K562 (cell line): ENCODE data around the gene NME8. TPM values are rescaled to one million over a fixed set of nuclear protein-coding genes. Genes with fewer than 3 reads are reported as not detected.

Source experiments
- ATAC-seq: fragments of 200-7000 bp; cut with Tn5 transposase; 3 replicates; pipeline ENCODE4 v1.9.1; 2020; ENCODE audit warnings: moderate library complexity
- BruUV-seq: library from RNA; stranded (reverse); fragments of 400-500 nt; replicated peaks from 2 replicates; lab custom pipeline; 2021; lab: Mats Ljungman, UMichigan
- CTCF ChIA-PET: fragments of 300-600 bp; formaldehyde crosslinking; extraction: SDS; loops from one replicate; lab custom pipeline; 2021; ENCODE audit warnings: low intra/inter-chr PET ratio; lab: Yijun Ruan, JAX
- POLR2A ChIA-PET: fragments of 300-600, 350-650 bp; sonication (Branson Sonifier 250); formaldehyde crosslinking; extraction: SDS; loops from one replicate; lab custom pipeline; 2021; ENCODE audit warnings: antibody characterized with exemption, inconsistent platforms; lab: Yijun Ruan, JAX
- DNase-seq, 4 experiments: peaks; one replicate each; pipeline versions ENCODE4 v3.0.0 to v3.0.0-alpha.2; 2011 to 2018; ENCODE audit warnings: low spot score in 3 of 4, mixed read lengths in 3 of 4; ENCODE audit errors: extremely low read depth in 1 of 4
- FAIRE-seq: peaks from 2 replicates; lab custom pipeline; 2011; peaks lifted over from hg19 to GRCh38; lab: Jason Lieb, UNC
- H2AFZ ChIP-seq: 2 replicates; pipeline ENCODE4 v1.6.0; 2011; ENCODE audit warnings: low read depth, low read length, control low read depth, inconsistent platforms
- H3K27ac ChIP-seq: fragments of 200-600 bp; 3 replicates; pipeline ENCODE4 v1.8.0; 2011; ENCODE audit warnings: low read depth, mild to moderate bottlenecking, control low read depth, inconsistent platforms, low read length, moderate library complexity, mixed read lengths; ENCODE audit errors: extremely low read depth
- H3K27me3 ChIP-seq, 2 experiments: fragments of 300-600 bp in 1 of 2; 2 replicates in 1 of 2; 3 replicates in 1 of 2; pipeline versions ENCODE4 v1.6.0 to v1.8.0; 2011; ENCODE audit warnings: inconsistent platforms in 2 of 2, low read length in 2 of 2, mild to moderate bottlenecking in 1 of 2, mixed read lengths in 1 of 2, moderate library complexity in 1 of 2; ENCODE audit not compliant: control insufficient read depth in 2 of 2, insufficient read depth in 2 of 2
- H3K36me3 ChIP-seq: fragments of 300-600 bp; 3 replicates; pipeline ENCODE4 v1.8.0; 2011; ENCODE audit warnings: mild to moderate bottlenecking, low read length, inconsistent platforms; ENCODE audit not compliant: control insufficient read depth, insufficient read depth
- H3K4me1 ChIP-seq, 2 experiments: fragments of 200-600 bp in 1 of 2; replicated peaks in 1 of 2; 2 replicates in 1 of 2; 3 replicates in 1 of 2; pipeline versions ENCODE4 v1.5.1 to v1.8.0; 2011; ENCODE audit warnings: inconsistent platforms in 2 of 2, low read length in 2 of 2, mild to moderate bottlenecking in 1 of 2, mixed read lengths in 1 of 2, moderate library complexity in 1 of 2; ENCODE audit not compliant: control insufficient read depth in 2 of 2, insufficient read depth in 2 of 2
- H3K4me2 ChIP-seq: 2 replicates; pipeline ENCODE4 v1.6.1; 2011; ENCODE audit warnings: low read length, control low read depth, inconsistent platforms, mixed read lengths; ENCODE audit not compliant: insufficient read depth
- H3K4me3 ChIP-seq: fragments of 200-600 bp; sonication (generic), shearing (Covaris generic); 2 replicates; pipeline ENCODE4 v1.5.1; 2016; ENCODE audit warnings: control low read depth, inconsistent platforms
- H3K79me2 ChIP-seq: fragments of 200-600 bp; 3 replicates; pipeline ENCODE4 v1.8.0; 2011; ENCODE audit warnings: low read length, inconsistent platforms; ENCODE audit not compliant: control insufficient read depth, insufficient read depth
- H3K9ac ChIP-seq, 2 experiments: 2 replicates each; pipeline versions ENCODE4 v1.6.0 to v1.6.1; 2011; ENCODE audit warnings: low read depth in 2 of 2, low read length in 2 of 2, control low read depth in 1 of 2, inconsistent platforms in 1 of 2, mild to moderate bottlenecking in 1 of 2, mixed read lengths in 1 of 2; ENCODE audit not compliant: insufficient read depth in 1 of 2
- H3K9me1 ChIP-seq: one replicate; pipeline ENCODE4 v1.6.0; 2011; ENCODE audit warnings: inconsistent platforms, mild to moderate bottlenecking, low read length, moderate library complexity; ENCODE audit not compliant: control insufficient read depth, insufficient read depth
- H3K9me3 ChIP-seq: replicated peaks from 2 replicates; pipeline ENCODE4 v1.5.1; 2011; ENCODE audit warnings: low read depth, low read length, inconsistent platforms; ENCODE audit not compliant: control insufficient read depth, insufficient read depth
- H4K20me1 ChIP-seq: replicated peaks from 2 replicates; pipeline ENCODE4 v1.6.1; 2011; ENCODE audit warnings: low read length, inconsistent platforms, mixed read lengths; ENCODE audit not compliant: control insufficient read depth, insufficient read depth
- EP300 ChIP-seq: IDR thresholded peaks from 2 replicates; pipeline ENCODE4 v1.6.1; 2012; ENCODE audit warnings: low read length, improper control_type of control experiment
- KAT7 ChIP-seq: sonication (generic); formaldehyde crosslinking; IDR thresholded peaks from 2 replicates; pipeline ENCODE4 v1.8.0; 2022; ENCODE audit warnings: missing genetic modification reagents, mild to moderate bottlenecking, borderline replicate concordance
- RBM17 ChIP-seq: fragments of 200-400 bp; formaldehyde crosslinking; IDR thresholded peaks from 2 replicates; pipeline ENCODE4 v1.6.1; 2017; ENCODE audit warnings: low read depth, mild to moderate bottlenecking, low read length, borderline replicate concordance
- SMARCE1 ChIP-seq: fragments of 450-650 bp; IDR thresholded peaks from 2 replicates; pipeline ENCODE4 v1.7.1; 2016; ENCODE audit warnings: mild to moderate bottlenecking
- TAF15 ChIP-seq: fragments of 200-400 bp; formaldehyde crosslinking; IDR thresholded peaks from 2 replicates; pipeline ENCODE4 v1.6.1; 2017; ENCODE audit warnings: mild to moderate bottlenecking, low read depth, low read length, moderate library complexity
- TCF3 ChIP-seq: sonication (generic); formaldehyde crosslinking; IDR thresholded peaks from 2 replicates; pipeline ENCODE4 v1.4.0; 2020; ENCODE audit warnings: mild to moderate bottlenecking, missing genetic modification reagents
- TCFL5 ChIP-seq: fragments of 250-450 bp; sonication (Bioruptor Pico); conservative IDR thresholded peaks from 2 replicates; pipeline ENCODE4 v1.6.1; 2021; ENCODE audit warnings: mild to moderate bottlenecking, moderate library complexity, matching md5 sums
- ZFP36 ChIP-seq: fragments of 150-350 bp; IDR thresholded peaks from 2 replicates; pipeline ENCODE4 v1.6.1; 2018; ENCODE audit warnings: low read length, low read depth; ENCODE audit not compliant: partially characterized antibody
- WGBS: fragments of 100-300 bp; shearing (Covaris generic); methylation state at CpG from one replicate; pipeline ENCODE4 v1.1.6; 2016; ENCODE audit warnings: low coverage, mixed read lengths; ENCODE audit not compliant: insufficient coverage; ENCODE audit errors: missing lambda C conversion rate; 5-methylcytosine and 5-hydroxymethylcytosine counted together
- in situ Hi-C: fragments of 300-500 bp; cut with MboI; formaldehyde crosslinking; loops from 4 replicates; pipeline ENCODE4 v1.15.0; 2018; ENCODE audit warnings: inconsistent platforms, mixed read lengths
- intact Hi-C: fragments of 100-400 bp; cut with micrococcal nuclease; formaldehyde crosslinking; loops from 2 replicates; pipeline ENCODE4 v1.14.2; 2022
- polyA plus RNA-seq, 8 experiments: library from polyadenylated mRNA; depleted of rRNA in 4 of 8; stranded (reverse) in 5 of 8; unstranded in 3 of 8; fragments of >200 nt; fragmentation: Nextera tagmentation in 2 of 8; fragmentation: Illumina TruSeq in 1 of 8; extraction: Ambion mirVana in 2 of 8; extraction: Trizol in 1 of 8; gene quantifications; 2 replicates each; pipeline versions ENCODE4 v1.2.1 to v1.2.3, GENCODE V29; 2011 to 2014; ENCODE audit warnings: inconsistent platforms in 1 of 8, missing spikeins in 1 of 8
- total RNA-seq, 7 experiments: library from RNA; depleted of rRNA in 6 of 7; stranded (reverse); fragments of >200 nt in 6 of 7; fragmentation: Illumina TruSeq in 2 of 7; extraction: Trizol in 2 of 7; gene quantifications; 2 replicates each; pipeline versions ENCODE4 v1.2.1 to v1.2.3, GENCODE V29; 2011 to 2021; ENCODE audit warnings: low replicate concordance in 1 of 7
- TF ChIP-seq, protein P1 (sequence below): fragments of 450-650 bp; IDR thresholded peaks from 2 replicates; pipeline ENCODE4 v1.6.1; 2016; ENCODE audit warnings: borderline replicate concordance
- TF ChIP-seq, protein P2 (sequence below): fragments of 450-650 bp; IDR thresholded peaks from 2 replicates; pipeline ENCODE4 v1.6.1; 2017; ENCODE audit warnings: mild to moderate bottlenecking, moderate library complexity
- TF ChIP-seq, protein P3 (sequence below), 2 experiments: fragments of 450-650 bp; IDR thresholded peaks; 2 replicates each; pipeline ENCODE4 v1.6.1; 2018; ENCODE audit warnings: mild to moderate bottlenecking in 2 of 2, low read depth in 1 of 2; ENCODE audit not compliant: partially characterized antibody in 2 of 2

The NME8 gene
- total and polyA plus RNA-seq, 9 of the 15 experiments (the other 6 are each of a cell fraction or from before 2014, with no cell fraction given) = not detected

DNA sequence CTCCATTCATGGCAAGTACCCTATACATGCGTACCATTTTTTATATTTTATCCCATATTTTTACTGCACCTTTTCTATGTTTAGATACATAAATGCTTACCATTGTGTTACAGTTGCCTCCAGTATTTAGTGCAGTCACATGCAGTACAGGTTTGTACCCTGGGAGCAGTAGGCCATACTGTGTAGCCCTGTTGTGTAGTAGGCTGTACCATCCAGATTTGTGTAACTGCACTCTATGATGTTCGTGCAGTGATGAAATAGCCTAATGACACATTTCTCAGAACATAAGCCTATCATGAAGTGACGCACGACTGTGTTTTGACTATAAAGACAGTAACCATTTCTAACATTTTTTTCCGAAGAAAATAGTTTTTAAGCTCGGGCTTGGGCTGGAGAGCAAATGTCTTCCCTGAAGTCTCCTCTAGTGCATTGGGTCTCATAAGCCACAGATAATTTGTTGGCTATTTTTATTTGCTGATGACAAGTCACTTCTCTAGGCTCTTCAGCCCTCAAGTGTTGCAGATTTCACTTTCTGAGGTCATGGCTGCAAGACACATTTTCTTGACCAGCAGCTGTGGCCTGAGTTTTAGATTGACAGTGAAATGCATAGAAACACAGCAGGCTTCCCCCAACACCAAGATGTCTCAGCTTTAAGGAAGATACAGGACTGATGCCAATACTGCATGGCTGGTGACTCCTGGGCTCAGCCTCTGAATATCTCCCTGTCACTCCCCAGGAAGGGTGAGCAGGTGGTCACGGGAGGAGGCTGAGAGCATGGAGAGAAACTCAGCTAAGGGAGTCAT is 98.9 kb downstream of the NME8 start (continued):
- no peak for TF ChIP-seq TAF15
- no peak for TF ChIP-seq TCF3
- TF ChIP-seq, protein P1, sequence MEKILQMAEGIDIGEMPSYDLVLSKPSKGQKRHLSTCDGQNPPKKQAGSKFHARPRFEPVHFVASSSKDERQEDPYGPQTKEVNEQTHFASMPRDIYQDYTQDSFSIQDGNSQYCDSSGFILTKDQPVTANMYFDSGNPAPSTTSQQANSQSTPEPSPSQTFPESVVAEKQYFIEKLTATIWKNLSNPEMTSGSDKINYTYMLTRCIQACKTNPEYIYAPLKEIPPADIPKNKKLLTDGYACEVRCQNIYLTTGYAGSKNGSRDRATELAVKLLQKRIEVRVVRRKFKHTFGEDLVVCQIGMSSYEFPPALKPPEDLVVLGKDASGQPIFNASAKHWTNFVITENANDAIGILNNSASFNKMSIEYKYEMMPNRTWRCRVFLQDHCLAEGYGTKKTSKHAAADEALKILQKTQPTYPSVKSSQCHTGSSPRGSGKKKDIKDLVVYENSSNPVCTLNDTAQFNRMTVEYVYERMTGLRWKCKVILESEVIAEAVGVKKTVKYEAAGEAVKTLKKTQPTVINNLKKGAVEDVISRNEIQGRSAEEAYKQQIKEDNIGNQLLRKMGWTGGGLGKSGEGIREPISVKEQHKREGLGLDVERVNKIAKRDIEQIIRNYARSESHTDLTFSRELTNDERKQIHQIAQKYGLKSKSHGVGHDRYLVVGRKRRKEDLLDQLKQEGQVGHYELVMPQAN = no peak
- no peak for TF ChIP-seq RBM17
- TF ChIP-seq EP300 = no peak
- TF ChIP-seq, protein P2, sequence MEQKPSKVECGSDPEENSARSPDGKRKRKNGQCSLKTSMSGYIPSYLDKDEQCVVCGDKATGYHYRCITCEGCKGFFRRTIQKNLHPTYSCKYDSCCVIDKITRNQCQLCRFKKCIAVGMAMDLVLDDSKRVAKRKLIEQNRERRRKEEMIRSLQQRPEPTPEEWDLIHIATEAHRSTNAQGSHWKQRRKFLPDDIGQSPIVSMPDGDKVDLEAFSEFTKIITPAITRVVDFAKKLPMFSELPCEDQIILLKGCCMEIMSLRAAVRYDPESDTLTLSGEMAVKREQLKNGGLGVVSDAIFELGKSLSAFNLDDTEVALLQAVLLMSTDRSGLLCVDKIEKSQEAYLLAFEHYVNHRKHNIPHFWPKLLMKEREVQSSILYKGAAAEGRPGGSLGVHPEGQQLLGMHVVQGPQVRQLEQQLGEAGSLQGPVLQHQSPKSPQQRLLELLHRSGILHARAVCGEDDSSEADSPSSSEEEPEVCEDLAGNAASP = no peak

DNA sequence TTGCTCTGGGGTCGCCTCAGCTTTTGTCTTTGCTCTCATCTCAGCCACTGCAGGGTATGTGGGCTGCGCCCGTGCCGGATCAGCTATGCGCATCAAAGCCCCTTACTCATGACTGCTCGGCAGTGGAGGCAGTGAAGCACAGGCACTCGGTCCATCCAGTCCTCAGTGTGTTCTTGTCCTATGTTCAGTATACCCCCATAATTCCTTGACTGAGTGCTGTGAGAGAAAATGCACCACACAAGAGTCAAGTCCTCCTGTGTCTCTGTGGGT is 99.5 kb downstream of the NME8 start:
- no peak overlapping the region for H2AFZ ChIP-seq
- H3K9me3 ChIP-seq = no peaks in the 10 kb centered on the region
- no TSS peak for BruUV-seq
- intact Hi-C loops = no loop called here
- H3K27ac ChIP-seq = no peak overlapping the region
- no peak overlapping the region for H3K4me2 ChIP-seq
- WGBS = 48% methylated on average over 7 of the region's 7 CpGs
- H3K4me3 ChIP-seq = no peak overlapping the region
- H3K4me1 ChIP-seq = peaks cover 0 to 3% of the 10 kb centered on the region in 2 experiments; a peak in 2 of 5 replicates
- CTCF ChIA-PET = no interaction called here
- in situ Hi-C loops = no loop called here
- no peak for ATAC-seq
- H3K9me1 ChIP-seq = no peaks in the 10 kb centered on the region
- H3K36me3 ChIP-seq = no peaks in the 10 kb centered on the region
- DNase-seq = no peak
- no peaks in the 10 kb centered on the region for H3K79me2 ChIP-seq
- FAIRE-seq = no peak
- no peaks in the 10 kb centered on the region for H4K20me1 ChIP-seq
- no peaks in the 10 kb centered on the region; a peak in 1 of 5 replicates for H3K27me3 ChIP-seq
- peak overlapping the region in 1 of 2 experiments; percentile 56; a peak in 1 of 4 replicates for H3K9ac ChIP-seq
- POLR2A ChIA-PET = interaction anchor here (0.8 kb wide), 1 partner anchor 10 kb away, joined by 3 read pairs; no protein-coding TSS in a partner anchor
- TF ChIP-seq TCFL5 (no peak), ZFP36 (no peak), SMARCE1 (no peak), KAT7 (CRISPR knock-in tag) (no peak)
- TF ChIP-seq, protein P3, sequence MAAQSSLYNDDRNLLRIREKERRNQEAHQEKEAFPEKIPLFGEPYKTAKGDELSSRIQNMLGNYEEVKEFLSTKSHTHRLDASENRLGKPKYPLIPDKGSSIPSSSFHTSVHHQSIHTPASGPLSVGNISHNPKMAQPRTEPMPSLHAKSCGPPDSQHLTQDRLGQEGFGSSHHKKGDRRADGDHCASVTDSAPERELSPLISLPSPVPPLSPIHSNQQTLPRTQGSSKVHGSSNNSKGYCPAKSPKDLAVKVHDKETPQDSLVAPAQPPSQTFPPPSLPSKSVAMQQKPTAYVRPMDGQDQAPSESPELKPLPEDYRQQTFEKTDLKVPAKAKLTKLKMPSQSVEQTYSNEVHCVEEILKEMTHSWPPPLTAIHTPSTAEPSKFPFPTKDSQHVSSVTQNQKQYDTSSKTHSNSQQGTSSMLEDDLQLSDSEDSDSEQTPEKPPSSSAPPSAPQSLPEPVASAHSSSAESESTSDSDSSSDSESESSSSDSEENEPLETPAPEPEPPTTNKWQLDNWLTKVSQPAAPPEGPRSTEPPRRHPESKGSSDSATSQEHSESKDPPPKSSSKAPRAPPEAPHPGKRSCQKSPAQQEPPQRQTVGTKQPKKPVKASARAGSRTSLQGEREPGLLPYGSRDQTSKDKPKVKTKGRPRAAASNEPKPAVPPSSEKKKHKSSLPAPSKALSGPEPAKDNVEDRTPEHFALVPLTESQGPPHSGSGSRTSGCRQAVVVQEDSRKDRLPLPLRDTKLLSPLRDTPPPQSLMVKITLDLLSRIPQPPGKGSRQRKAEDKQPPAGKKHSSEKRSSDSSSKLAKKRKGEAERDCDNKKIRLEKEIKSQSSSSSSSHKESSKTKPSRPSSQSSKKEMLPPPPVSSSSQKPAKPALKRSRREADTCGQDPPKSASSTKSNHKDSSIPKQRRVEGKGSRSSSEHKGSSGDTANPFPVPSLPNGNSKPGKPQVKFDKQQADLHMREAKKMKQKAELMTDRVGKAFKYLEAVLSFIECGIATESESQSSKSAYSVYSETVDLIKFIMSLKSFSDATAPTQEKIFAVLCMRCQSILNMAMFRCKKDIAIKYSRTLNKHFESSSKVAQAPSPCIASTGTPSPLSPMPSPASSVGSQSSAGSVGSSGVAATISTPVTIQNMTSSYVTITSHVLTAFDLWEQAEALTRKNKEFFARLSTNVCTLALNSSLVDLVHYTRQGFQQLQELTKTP (IDR thresholded peaks at IDR 0.05; ENCODE audit: low read depth in 1 of 2, partially characterized antibody in 2 of 2) = no peak
